WTC11 (cell line): ENCODE measurements around the gene OSTC. TPM values are rescaled to one million over a fixed set of nuclear protein-coding genes. Genes with fewer than 3 reads are reported as not detected.
A peak's percentile ranks its signal among the peaks of the same experiment; 100 is the strongest.

ENCODE experiments used
- ATAC-seq: fragments of 200-7000 bp; cut with Tn5 transposase; 2 replicates; pipeline ENCODE4 v1.10.0; 2021; ENCODE audit warnings: mild to moderate bottlenecking, moderate library complexity
- CTCF ChIA-PET: fragments of 300-600 bp; sonication (Branson Sonifier 250); formaldehyde crosslinking; loops from one replicate; lab custom pipeline; 2021; ENCODE audit warnings: antibody characterized with exemption; lab: Charles Lee
- POLR2A ChIA-PET: fragments of 350-600 bp; sonication (Branson Sonifier 250); formaldehyde crosslinking; loops from one replicate; lab custom pipeline; 2021; ENCODE audit warnings: antibody characterized with exemption; lab: Charles Lee
- DNase-seq: peaks from one replicate; pipeline ENCODE4 v3.0.0; 2021; ENCODE audit warnings: low spot score
- H3K27ac Mint-ChIP-seq: 2 replicates; pipeline ENCODE4 v1.8.0; 2021; ENCODE audit warnings: mixed read lengths
- H3K27me3 Mint-ChIP-seq: 2 replicates; pipeline ENCODE4 v1.8.0; 2021; ENCODE audit warnings: low read depth, mild to moderate bottlenecking, moderate library complexity, mixed read lengths
- H3K36me3 Mint-ChIP-seq: 2 replicates; pipeline ENCODE4 v1.8.0; 2021; ENCODE audit warnings: mixed read lengths
- H3K4me1 Mint-ChIP-seq: 2 replicates; pipeline ENCODE4 v1.8.0; 2022; ENCODE audit warnings: mixed read lengths
- H3K4me3 Mint-ChIP-seq: 2 replicates; pipeline ENCODE4 v1.8.0; 2021; ENCODE audit warnings: mild to moderate bottlenecking, moderate library complexity, mixed read lengths
- H3K9me3 Mint-ChIP-seq: 2 replicates; pipeline ENCODE4 v1.8.0; 2021; ENCODE audit warnings: mixed read lengths
- ATF2 ChIP-seq: sonication (generic); formaldehyde crosslinking; IDR thresholded peaks from 2 replicates; pipeline ENCODE4 v1.8.1; 2022; ENCODE audit warnings: low read depth, missing genetic modification reagents, borderline replicate concordance
- CBFB ChIP-seq: sonication (generic); formaldehyde crosslinking; IDR thresholded peaks from 2 replicates; pipeline ENCODE4 v1.8.1; 2022; ENCODE audit warnings: mild to moderate bottlenecking, low read depth, missing genetic modification reagents
- EMX1 ChIP-seq: fragments of 250-450 bp; sonication (Bioruptor Pico); IDR thresholded peaks from 2 replicates; pipeline ENCODE4 v1.8.0; 2021; ENCODE audit warnings: mild to moderate bottlenecking
- ETV6 ChIP-seq: sonication (generic); formaldehyde crosslinking; IDR thresholded peaks from 2 replicates; pipeline ENCODE4 v1.8.1; 2022; ENCODE audit warnings: mild to moderate bottlenecking, missing genetic modification reagents
- FOXK1 ChIP-seq: sonication (generic); formaldehyde crosslinking; IDR thresholded peaks from 2 replicates; pipeline ENCODE4 v1.8.0; 2022; ENCODE audit warnings: mild to moderate bottlenecking, moderate library complexity, missing genetic modification reagents
- JAZF1 ChIP-seq: fragments of 250-450 bp; sonication (Bioruptor Pico); IDR thresholded peaks from 2 replicates; pipeline ENCODE4 v1.9.0; 2021; ENCODE audit warnings: moderate library complexity, mild to moderate bottlenecking, inconsistent platforms
- MLX ChIP-seq: sonication (generic); formaldehyde crosslinking; IDR thresholded peaks from 2 replicates; pipeline ENCODE4 v1.8.1; 2023; ENCODE audit warnings: mild to moderate bottlenecking, missing genetic modification reagents, moderate library complexity
- NFE2L1 ChIP-seq: sonication (generic); formaldehyde crosslinking; IDR thresholded peaks from 2 replicates; pipeline ENCODE4 v1.8.1; 2023; ENCODE audit warnings: missing genetic modification reagents
- NR3C1 ChIP-seq: sonication (generic); formaldehyde crosslinking; conservative IDR thresholded peaks from 2 replicates; pipeline ENCODE4 v1.8.1; 2023; ENCODE audit warnings: low read depth, mild to moderate bottlenecking, missing genetic modification reagents
- PREB ChIP-seq: sonication (generic); formaldehyde crosslinking; IDR thresholded peaks from 2 replicates; pipeline ENCODE4 v1.8.1; 2022; ENCODE audit warnings: mild to moderate bottlenecking, missing genetic modification reagents, moderate library complexity, borderline replicate concordance
- PRRX2 ChIP-seq: fragments of 250-450 bp; sonication (Bioruptor Pico); IDR thresholded peaks from 2 replicates; pipeline ENCODE4 v1.8.0; 2021; ENCODE audit warnings: mild to moderate bottlenecking
- STAT6 ChIP-seq: sonication (generic); formaldehyde crosslinking; conservative IDR thresholded peaks from 2 replicates; pipeline ENCODE4 v1.8.1; 2023; ENCODE audit warnings: mild to moderate bottlenecking, low read depth, missing genetic modification reagents, moderate library complexity
- TCF7 ChIP-seq: sonication (generic); formaldehyde crosslinking; IDR thresholded peaks from 2 replicates; pipeline ENCODE4 v1.8.0; 2022; ENCODE audit warnings: mild to moderate bottlenecking, low read depth, missing genetic modification reagents, moderate library complexity
- ZBTB43 ChIP-seq: sonication (generic); formaldehyde crosslinking; IDR thresholded peaks from 2 replicates; pipeline ENCODE4 v1.8.1; 2023; ENCODE audit warnings: mild to moderate bottlenecking, missing genetic modification reagents
- ZNF138 ChIP-seq: sonication (generic); formaldehyde crosslinking; conservative IDR thresholded peaks from 2 replicates; pipeline ENCODE4 v1.8.1; 2022; ENCODE audit warnings: mild to moderate bottlenecking, moderate library complexity, missing genetic modification reagents
- ZNF281 ChIP-seq: sonication (generic); formaldehyde crosslinking; IDR thresholded peaks from 2 replicates; pipeline ENCODE4 v1.8.0; 2023; ENCODE audit warnings: mild to moderate bottlenecking, missing genetic modification reagents
- ZNF396 ChIP-seq: fragments of 250-450 bp; sonication (Bioruptor Pico); IDR thresholded peaks from 2 replicates; pipeline ENCODE4 v1.8.0; 2021; ENCODE audit warnings: mild to moderate bottlenecking, moderate library complexity, borderline replicate concordance
- ZNF423 ChIP-seq: fragments of 250-450 bp; sonication (Bioruptor Pico); IDR thresholded peaks from 2 replicates; pipeline ENCODE4 v2.1.2; 2022; ENCODE audit warnings: mild to moderate bottlenecking, moderate library complexity
- ZNF532 ChIP-seq: fragments of 250-450 bp; sonication (Bioruptor Pico); IDR thresholded peaks from 2 replicates; pipeline ENCODE4 v1.9.0; 2021; ENCODE audit warnings: mild to moderate bottlenecking, borderline replicate concordance
- total RNA-seq: library from RNA; stranded (reverse); gene quantifications from 3 replicates; pipeline ENCODE4 v1.2.3, GENCODE V29; 2021

The OSTC gene
- total RNA-seq, 1 experiment from 2014 or later: 132 TPM

- no peak; the same call in 1 of the 2 replicates for TF ChIP-seq CBFB (CRISPR knock-in tag)
- no peak for TF ChIP-seq ZNF138 (CRISPR knock-in tag)
- peak; percentile 24; the same call in 1 of the 2 replicates for TF ChIP-seq FOXK1 (CRISPR knock-in tag)
- TF ChIP-seq EMX1 (CRISPR knock-in tag): no peak
Observed at GRCh38 chr4:108650212-108651013, at the start of gene OSTC (continued).

- POLR2A ChIA-PET: no interaction called here
- H3K27ac Mint-ChIP-seq: no peak overlapping the region
- DNase-seq (no peak), ATAC-seq (no peak)
- H3K27me3 Mint-ChIP-seq: peaks cover 22% of the 10 kb centered on the region
- peaks cover 5% of the 10 kb centered on the region for H3K9me3 Mint-ChIP-seq
- peaks cover 1% of the 10 kb centered on the region; the same call in 1 of the 2 replicates for H3K36me3 Mint-ChIP-seq
- CTCF ChIA-PET: no interaction called here
- no peaks in the 10 kb centered on the region for H3K4me1 Mint-ChIP-seq
- no peak overlapping the region for H3K4me3 Mint-ChIP-seq
- TF ChIP-seq ZNF281 (no peak), PREB (CRISPR knock-in tag) (no peak), JAZF1 (CRISPR knock-in tag) (no peak), STAT6 (CRISPR knock-in tag) (no peak), TCF7 (CRISPR knock-in tag) (no peak), EMX1 (CRISPR knock-in tag) (no peak), NR3C1 (CRISPR knock-in tag) (no peak), MLX (CRISPR knock-in tag) (no peak), ZBTB43 (CRISPR knock-in tag) (no peak), NFE2L1 (CRISPR knock-in tag) (no peak), ZNF396 (CRISPR knock-in tag) (no peak), ZNF532 (CRISPR knock-in tag) (no peak), ZNF423 (no peak), PRRX2 (CRISPR knock-in tag) (no peak), ATF2 (CRISPR knock-in tag) (no peak), ETV6 (CRISPR knock-in tag) (no peak)
Observed at GRCh38 chr4:108601106-108601505, 49.3 kb upstream of the OSTC start.
